GM12878 (cell line): Measurements from ENCODE around the gene SUPT6H. TPM values are rescaled to one million over a fixed set of nuclear protein-coding genes. Genes with fewer than 3 reads are reported as not detected.

Experiments
- ATAC-seq: fragments of 200-7000 bp; cut with Tn5 transposase; 3 replicates; pipeline ENCODE4 v1.9.1; 2020; ENCODE audit warnings: mild to moderate bottlenecking, moderate library complexity
- BruUV-seq: library from RNA; stranded (reverse); fragments of 400-500 nt; replicated peaks from 2 replicates; lab custom pipeline; 2021; lab: Mats Ljungman, UMichigan
- CTCF ChIA-PET: fragments of 300-600 bp; sonication (Branson Sonifier 250); formaldehyde crosslinking; extraction: SDS; loops from one replicate; lab custom pipeline; 2021; ENCODE audit warnings: inconsistent platforms; lab: Yijun Ruan, JAX
- POLR2A ChIA-PET: fragments of 350-600 bp; formaldehyde crosslinking; extraction: SDS; loops from one replicate; lab custom pipeline; 2021; ENCODE audit warnings: inconsistent platforms; lab: Charles Lee
- RAD21 ChIA-PET: fragments of 300-600 bp; sonication (Branson Sonifier 250); formaldehyde crosslinking; loops from one replicate; lab custom pipeline; 2023; ENCODE audit warnings: antibody characterized with exemption; ENCODE audit not compliant: unreplicated experiment; lab: Charles Lee
- SMC1A ChIA-PET: fragments of 300-600 bp; sonication (Branson Sonifier 250); formaldehyde crosslinking; loops from one replicate; lab custom pipeline; 2023; ENCODE audit not compliant: unreplicated experiment, uncharacterized antibody; lab: Charles Lee
- DNase-seq: peaks from one replicate; pipeline ENCODE4 v3.0.0-alpha.2; 2011; ENCODE audit warnings: low read depth, low spot score
- FAIRE-seq: peaks from 3 replicates; lab custom pipeline; 2011; peaks lifted over from hg19 to GRCh38; lab: Jason Lieb, UNC
- H2AFZ ChIP-seq: 2 replicates; pipeline ENCODE4 v1.6.0; 2011; ENCODE audit warnings: low read depth, low read length, control low read depth; ENCODE audit not compliant: control insufficient read depth
- H3K27ac ChIP-seq: 2 replicates; pipeline ENCODE4 v1.5.1; 2011; ENCODE audit warnings: control low read depth; ENCODE audit not compliant: control insufficient read depth, insufficient read depth
- H3K27me3 ChIP-seq, 2 experiments: replicated peaks in 1 of 2; 2 replicates each; pipeline versions ENCODE4 v1.6.0 to v1.6.1; 2011; ENCODE audit warnings: low read length in 1 of 2; ENCODE audit not compliant: control insufficient read depth in 2 of 2, insufficient read depth in 2 of 2
- H3K36me3 ChIP-seq, 2 experiments: 2 replicates each; pipeline ENCODE4 v1.5.1; 2011; ENCODE audit warnings: low read length in 1 of 2; ENCODE audit not compliant: control insufficient read depth in 2 of 2, insufficient read depth in 2 of 2
- H3K4me1 ChIP-seq: 2 replicates; pipeline ENCODE4 v1.6.1; 2011; ENCODE audit warnings: mild to moderate bottlenecking, low read length, moderate library complexity, mixed read lengths; ENCODE audit not compliant: control insufficient read depth, insufficient read depth
- H3K4me2 ChIP-seq: 2 replicates; pipeline ENCODE4 v1.6.0; 2011; ENCODE audit warnings: control low read depth; ENCODE audit not compliant: control insufficient read depth, insufficient read depth
- H3K4me3 ChIP-seq: fragments of 200-600 bp; sonication (generic); 2 replicates; pipeline ENCODE4 v1.5.1; 2016
- H3K79me2 ChIP-seq: 2 replicates; pipeline ENCODE4 v1.6.0; 2011; ENCODE audit warnings: low read length; ENCODE audit not compliant: control insufficient read depth, insufficient read depth
- H3K9ac ChIP-seq: 2 replicates; pipeline ENCODE4 v1.8.0; 2011; ENCODE audit warnings: low read length, control low read depth, mixed read lengths; ENCODE audit not compliant: control insufficient read depth, insufficient read depth
- H3K9me3 ChIP-seq: replicated peaks from 3 replicates; pipeline ENCODE4 v1.5.1; 2011; ENCODE audit warnings: mild to moderate bottlenecking, low read length; ENCODE audit not compliant: control insufficient read depth, insufficient read depth
- H4K20me1 ChIP-seq: 2 replicates; pipeline ENCODE4 v1.6.0; 2011; ENCODE audit not compliant: control insufficient read depth, insufficient read depth
- BHLHE40 ChIP-seq, 2 experiments: fragments of 450-650 bp in 1 of 2; IDR thresholded peaks; 2 replicates each; pipeline ENCODE4 v1.6.1; 2011 to 2017; ENCODE audit warnings: low read depth in 2 of 2, borderline replicate concordance in 1 of 2, improper control_type of control experiment in 1 of 2, low read length in 1 of 2, mild to moderate bottlenecking in 1 of 2
- EP300 ChIP-seq, 2 experiments: fragments of 150-350 bp in 1 of 2; IDR thresholded peaks; 2 replicates each; pipeline ENCODE4 v1.6.1; 2011 to 2012; ENCODE audit warnings: low read depth in 2 of 2, low read length in 2 of 2, borderline replicate concordance in 1 of 2, improper control_type of control experiment in 1 of 2, inconsistent platforms in 1 of 2; ENCODE audit not compliant: control insufficient read depth in 1 of 2
- FOS ChIP-seq: IDR thresholded peaks from 3 replicates; pipeline ENCODE4 v1.6.1; 2011; ENCODE audit warnings: borderline replicate concordance; ENCODE audit not compliant: insufficient read length; ENCODE audit errors: extremely low read depth
- KAT2A ChIP-seq: conservative IDR thresholded peaks from 2 replicates; pipeline ENCODE4 v1.6.1; 2011; ENCODE audit warnings: low read depth, low read length; ENCODE audit not compliant: control insufficient read depth
- MTA3 ChIP-seq: IDR thresholded peaks from 2 replicates; pipeline ENCODE4 v1.6.1; 2012; ENCODE audit warnings: low read length, inconsistent platforms, borderline replicate concordance
- MYC ChIP-seq: IDR thresholded peaks from 2 replicates; pipeline ENCODE4 v1.6.1; 2011; ENCODE audit warnings: mild to moderate bottlenecking, low read length, moderate library complexity, inconsistent platforms; ENCODE audit not compliant: insufficient read depth, insufficient replicate concordance, insufficient read length, severe bottlenecking
- SRF ChIP-seq, 2 experiments: IDR thresholded peaks; 2 replicates each; pipeline ENCODE4 v1.6.1; 2011; ENCODE audit warnings: low read depth in 2 of 2, low read length in 2 of 2, mild to moderate bottlenecking in 1 of 2, moderate library complexity in 1 of 2
- ZNF384 ChIP-seq: IDR thresholded peaks from 2 replicates; pipeline ENCODE4 v1.6.1; 2012; ENCODE audit warnings: low read depth, mild to moderate bottlenecking, low read length, improper control_type of control experiment, borderline replicate concordance
- ZSCAN29 ChIP-seq: fragments of 450-650 bp; IDR thresholded peaks from 2 replicates; pipeline ENCODE4 v1.6.1; 2017; ENCODE audit warnings: mild to moderate bottlenecking, moderate library complexity
- WGBS: methylation state at CpG from one replicate; pipeline ENCODE4 v1.1.6; 2016; ENCODE audit warnings: low lambda C conversion rate; ENCODE audit not compliant: insufficient replicate concordance, insufficient coverage; ENCODE audit errors: missing lambda C conversion rate; 5-methylcytosine and 5-hydroxymethylcytosine counted together
- in situ Hi-C: fragments of 300-500 bp; cut with MboI; formaldehyde crosslinking; loops from 9 replicates; pipeline ENCODE4 v1.14.3; 2018; ENCODE audit warnings: mixed read lengths
- intact Hi-C: fragments of 100-400 bp; cut with micrococcal nuclease; formaldehyde crosslinking; loops from one replicate; pipeline ENCODE4 v1.14.2; 2022; ENCODE audit not compliant: unreplicated experiment
- polyA plus RNA-seq, 11 experiments: library from polyadenylated mRNA; depleted of rRNA in 4 of 11; unstranded in 6 of 11; stranded (reverse) in 5 of 11; fragments of >200 nt; fragmentation: Nextera tagmentation in 4 of 11; fragmentation: Illumina TruSeq in 1 of 11; extraction: Ambion mirVana in 4 of 11; extraction: Trizol in 1 of 11; gene quantifications; 1 replicate in 1 of 11; 2 replicates in 10 of 11; pipeline versions ENCODE4 v1.2.1 to v1.2.3, GENCODE V29; 2011 to 2016; ENCODE audit warnings: inconsistent platforms in 2 of 11, missing spikeins in 2 of 11, low read depth in 1 of 11
- total RNA-seq, 4 experiments: library from RNA; depleted of rRNA in 3 of 4; stranded (reverse); fragments of >200 nt in 3 of 4; fragmentation: Illumina TruSeq in 1 of 4; extraction: Trizol in 1 of 4; gene quantifications; 2 replicates each; pipeline versions ENCODE4 v1.2.1 to v1.2.3, GENCODE V29; 2013 to 2021
- TF ChIP-seq, protein P1 (sequence below): IDR thresholded peaks from 2 replicates; pipeline ENCODE4 v1.6.1; 2012; ENCODE audit warnings: improper control_type of control experiment, low read depth, low read length; ENCODE audit not compliant: insufficient replicate concordance
- TF ChIP-seq, protein P2 (sequence below): IDR thresholded peaks from 2 replicates; pipeline ENCODE4 v1.6.1; 2011; ENCODE audit warnings: borderline replicate concordance, low read depth, mild to moderate bottlenecking, moderate library complexity, low read length; ENCODE audit not compliant: insufficient read depth, poor library complexity, severe bottlenecking
- TF ChIP-seq, protein P3 (sequence below), 3 experiments: IDR thresholded peaks in 2 of 3; conservative IDR thresholded peaks in 1 of 3; 2 replicates each; pipeline ENCODE4 v1.5.1; 2011; ENCODE audit warnings: low read depth in 3 of 3, low read length in 3 of 3, mild to moderate bottlenecking in 3 of 3, control low read depth in 2 of 3, moderate library complexity in 2 of 3, inconsistent platforms in 1 of 3, mixed read lengths in 1 of 3; ENCODE audit not compliant: control insufficient read depth in 2 of 3, insufficient read depth in 1 of 3; ENCODE audit errors: extremely low read depth in 1 of 3

The SUPT6H gene
- total and polyA plus RNA-seq, 10 of the 15 experiments (the other 5 are each of a cell fraction or from before 2014, with no cell fraction given): 1.7 to 58.8 (median 37.7) TPM

DNA sequence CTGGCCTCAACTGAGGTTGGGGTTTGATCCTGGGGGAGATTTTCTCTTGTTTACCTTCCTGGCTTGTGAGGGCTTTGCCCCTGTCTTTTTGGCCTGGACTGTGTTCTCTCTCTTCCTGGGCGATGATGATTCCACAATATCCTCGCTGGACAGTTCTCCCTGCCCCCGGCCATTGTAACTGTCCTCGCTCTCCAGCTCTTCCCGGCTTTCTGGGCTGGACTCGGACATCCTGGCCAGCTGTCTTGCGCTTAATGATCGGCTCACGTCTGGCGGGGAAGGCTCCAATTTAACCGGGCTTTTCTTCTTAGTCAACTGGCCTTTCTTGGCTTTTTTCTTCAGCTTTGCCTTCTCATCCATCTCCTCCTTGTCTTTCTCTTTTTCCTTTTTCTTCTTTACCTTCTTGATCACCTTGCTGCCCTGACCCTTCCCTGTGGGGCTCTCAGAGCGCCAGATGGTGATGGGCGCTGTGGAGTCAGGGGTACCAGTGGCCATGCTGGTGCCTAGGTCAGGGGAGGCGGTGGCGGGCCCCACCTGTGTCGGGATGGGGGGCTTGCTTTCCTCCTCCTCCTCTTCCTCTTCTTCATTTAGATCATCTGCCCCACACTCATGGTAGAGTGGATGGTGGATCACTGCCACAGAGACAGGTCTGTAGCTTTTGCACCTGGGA lies 41.7 kb downstream of the SUPT6H start:
- POLR2A ChIA-PET: interaction anchor here (1.1 kb wide), 1 partner anchor 110 kb away, joined by 3 read pairs; no protein-coding TSS in a partner anchor
- 97% methylated on average over 16 of the region's 16 CpGs for WGBS
- no TSS peak for BruUV-seq
- CTCF ChIA-PET: interaction anchor here (1.7 kb wide), 1 partner anchor 57 kb away, joined by 9 read pairs; no protein-coding TSS in a partner anchor
- Histone ChIP-seq H3K36me3 (peaks cover 10 to 35% of the 10 kb centered on the region in 2 experiments; a peak in 3 of 4 replicates), H3K79me2 (no peaks in the 10 kb centered on the region), H4K20me1 (no peaks in the 10 kb centered on the region), H3K27ac (no peak overlapping the region), H2AFZ (no peak overlapping the region), H3K4me1 (no peaks in the 10 kb centered on the region), H3K4me2 (no peak overlapping the region), H3K27me3 (no peaks in the 10 kb centered on the region), H3K9ac (no peak overlapping the region), H3K4me3 (no peak overlapping the region), H3K9me3 (no peaks in the 10 kb centered on the region)
- no peak for FAIRE-seq
- ATAC-seq: no peak
- RAD21 ChIA-PET: no interaction called here
- SMC1A ChIA-PET: no interaction called here
- DNase-seq: no peak
- intact Hi-C loops: no loop called here
- no peak for TF ChIP-seq ZNF384
- no peak for TF ChIP-seq KAT2A
- TF ChIP-seq EP300 (IDR thresholded peaks at IDR 0.05; ENCODE audit: borderline replicate concordance in 1 of 2, control insufficient read depth in 1 of 2, low read depth in 2 of 2, low read length in 2 of 2): no peak
- TF ChIP-seq MTA3: no peak
- TF ChIP-seq SRF (IDR thresholded peaks at IDR 0.05; ENCODE audit: low read depth in 2 of 2, low read length in 2 of 2): no peak
- no peak for TF ChIP-seq BHLHE40 (IDR thresholded peaks at IDR 0.05; ENCODE audit: borderline replicate concordance in 1 of 2, low read depth in 2 of 2, low read length in 1 of 2)
- TF ChIP-seq MYC: no peak
- TF ChIP-seq ZSCAN29: no peak
- TF ChIP-seq FOS: no peak
- TF ChIP-seq, protein P1, sequence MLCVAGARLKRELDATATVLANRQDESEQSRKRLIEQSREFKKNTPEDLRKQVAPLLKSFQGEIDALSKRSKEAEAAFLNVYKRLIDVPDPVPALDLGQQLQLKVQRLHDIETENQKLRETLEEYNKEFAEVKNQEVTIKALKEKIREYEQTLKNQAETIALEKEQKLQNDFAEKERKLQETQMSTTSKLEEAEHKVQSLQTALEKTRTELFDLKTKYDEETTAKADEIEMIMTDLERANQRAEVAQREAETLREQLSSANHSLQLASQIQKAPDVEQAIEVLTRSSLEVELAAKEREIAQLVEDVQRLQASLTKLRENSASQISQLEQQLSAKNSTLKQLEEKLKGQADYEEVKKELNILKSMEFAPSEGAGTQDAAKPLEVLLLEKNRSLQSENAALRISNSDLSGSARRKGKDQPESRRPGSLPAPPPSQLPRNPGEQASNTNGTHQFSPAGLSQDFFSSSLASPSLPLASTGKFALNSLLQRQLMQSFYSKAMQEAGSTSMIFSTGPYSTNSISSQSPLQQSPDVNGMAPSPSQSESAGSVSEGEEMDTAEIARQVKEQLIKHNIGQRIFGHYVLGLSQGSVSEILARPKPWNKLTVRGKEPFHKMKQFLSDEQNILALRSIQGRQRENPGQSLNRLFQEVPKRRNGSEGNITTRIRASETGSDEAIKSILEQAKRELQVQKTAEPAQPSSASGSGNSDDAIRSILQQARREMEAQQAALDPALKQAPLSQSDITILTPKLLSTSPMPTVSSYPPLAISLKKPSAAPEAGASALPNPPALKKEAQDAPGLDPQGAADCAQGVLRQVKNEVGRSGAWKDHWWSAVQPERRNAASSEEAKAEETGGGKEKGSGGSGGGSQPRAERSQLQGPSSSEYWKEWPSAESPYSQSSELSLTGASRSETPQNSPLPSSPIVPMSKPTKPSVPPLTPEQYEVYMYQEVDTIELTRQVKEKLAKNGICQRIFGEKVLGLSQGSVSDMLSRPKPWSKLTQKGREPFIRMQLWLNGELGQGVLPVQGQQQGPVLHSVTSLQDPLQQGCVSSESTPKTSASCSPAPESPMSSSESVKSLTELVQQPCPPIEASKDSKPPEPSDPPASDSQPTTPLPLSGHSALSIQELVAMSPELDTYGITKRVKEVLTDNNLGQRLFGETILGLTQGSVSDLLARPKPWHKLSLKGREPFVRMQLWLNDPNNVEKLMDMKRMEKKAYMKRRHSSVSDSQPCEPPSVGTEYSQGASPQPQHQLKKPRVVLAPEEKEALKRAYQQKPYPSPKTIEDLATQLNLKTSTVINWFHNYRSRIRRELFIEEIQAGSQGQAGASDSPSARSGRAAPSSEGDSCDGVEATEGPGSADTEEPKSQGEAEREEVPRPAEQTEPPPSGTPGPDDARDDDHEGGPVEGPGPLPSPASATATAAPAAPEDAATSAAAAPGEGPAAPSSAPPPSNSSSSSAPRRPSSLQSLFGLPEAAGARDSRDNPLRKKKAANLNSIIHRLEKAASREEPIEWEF: no peak
- TF ChIP-seq, protein P2, sequence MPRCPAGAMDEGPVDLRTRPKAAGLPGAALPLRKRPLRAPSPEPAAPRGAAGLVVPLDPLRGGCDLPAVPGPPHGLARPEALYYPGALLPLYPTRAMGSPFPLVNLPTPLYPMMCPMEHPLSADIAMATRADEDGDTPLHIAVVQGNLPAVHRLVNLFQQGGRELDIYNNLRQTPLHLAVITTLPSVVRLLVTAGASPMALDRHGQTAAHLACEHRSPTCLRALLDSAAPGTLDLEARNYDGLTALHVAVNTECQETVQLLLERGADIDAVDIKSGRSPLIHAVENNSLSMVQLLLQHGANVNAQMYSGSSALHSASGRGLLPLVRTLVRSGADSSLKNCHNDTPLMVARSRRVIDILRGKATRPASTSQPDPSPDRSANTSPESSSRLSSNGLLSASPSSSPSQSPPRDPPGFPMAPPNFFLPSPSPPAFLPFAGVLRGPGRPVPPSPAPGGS: no peak
- TF ChIP-seq, protein P3, sequence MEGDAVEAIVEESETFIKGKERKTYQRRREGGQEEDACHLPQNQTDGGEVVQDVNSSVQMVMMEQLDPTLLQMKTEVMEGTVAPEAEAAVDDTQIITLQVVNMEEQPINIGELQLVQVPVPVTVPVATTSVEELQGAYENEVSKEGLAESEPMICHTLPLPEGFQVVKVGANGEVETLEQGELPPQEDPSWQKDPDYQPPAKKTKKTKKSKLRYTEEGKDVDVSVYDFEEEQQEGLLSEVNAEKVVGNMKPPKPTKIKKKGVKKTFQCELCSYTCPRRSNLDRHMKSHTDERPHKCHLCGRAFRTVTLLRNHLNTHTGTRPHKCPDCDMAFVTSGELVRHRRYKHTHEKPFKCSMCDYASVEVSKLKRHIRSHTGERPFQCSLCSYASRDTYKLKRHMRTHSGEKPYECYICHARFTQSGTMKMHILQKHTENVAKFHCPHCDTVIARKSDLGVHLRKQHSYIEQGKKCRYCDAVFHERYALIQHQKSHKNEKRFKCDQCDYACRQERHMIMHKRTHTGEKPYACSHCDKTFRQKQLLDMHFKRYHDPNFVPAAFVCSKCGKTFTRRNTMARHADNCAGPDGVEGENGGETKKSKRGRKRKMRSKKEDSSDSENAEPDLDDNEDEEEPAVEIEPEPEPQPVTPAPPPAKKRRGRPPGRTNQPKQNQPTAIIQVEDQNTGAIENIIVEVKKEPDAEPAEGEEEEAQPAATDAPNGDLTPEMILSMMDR (IDR thresholded peaks at IDR 0.05 in 2 of 3, conservative IDR thresholded peaks at IDR 0.05 in 1 of 3; ENCODE audit: control insufficient read depth in 2 of 3, extremely low read depth in 1 of 3, insufficient read depth in 1 of 3, low read depth in 3 of 3, low read length in 3 of 3): no peak
- in situ Hi-C loops: no loop called here
